Testis (tissue), 2 donors: ENCODE results near the gene FBXO46.

ENCODE experiments used
- POLR2A ChIP-seq: fragments of 450-650 bp; IDR thresholded peaks from one replicate; pipeline ENCODE4 v1.6.1; 2017; ENCODE audit warnings: antibody characterized with exemption, mild to moderate bottlenecking, moderate library complexity
- TF ChIP-seq, protein P1 (sequence below), 3 experiments: fragments of 450-650 bp in 2 of 3; fragments of 200-600 bp in 1 of 3; sonication (generic) in 1 of 3; IDR thresholded peaks; one replicate each; pipeline ENCODE4 v1.5.1; 2016 to 2019; ENCODE audit warnings: antibody characterized with exemption in 3 of 3, mild to moderate bottlenecking in 2 of 3, moderate library complexity in 1 of 3

DNA sequence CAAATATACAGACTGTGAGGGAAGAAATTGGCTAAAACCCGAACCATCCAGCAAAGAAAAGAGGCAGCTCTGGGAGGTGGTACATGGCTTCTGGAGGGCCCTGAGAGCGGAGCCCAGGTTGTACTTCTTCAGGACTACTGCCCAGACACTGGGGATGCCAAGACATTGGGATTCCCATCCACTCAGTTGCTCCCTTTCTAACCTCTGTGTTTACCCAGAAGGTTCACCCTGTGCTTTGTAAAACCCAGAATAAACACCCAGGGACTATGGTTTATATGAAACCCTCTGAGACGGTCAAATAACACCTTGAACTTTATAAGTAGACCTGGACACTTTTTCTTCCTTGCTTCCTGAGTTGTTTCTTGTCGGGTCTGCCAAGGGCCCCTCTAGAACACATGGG, 12.3 kb upstream of the FBXO46 start:
- no peak for TF ChIP-seq POLR2A
- TF ChIP-seq, protein P1, sequence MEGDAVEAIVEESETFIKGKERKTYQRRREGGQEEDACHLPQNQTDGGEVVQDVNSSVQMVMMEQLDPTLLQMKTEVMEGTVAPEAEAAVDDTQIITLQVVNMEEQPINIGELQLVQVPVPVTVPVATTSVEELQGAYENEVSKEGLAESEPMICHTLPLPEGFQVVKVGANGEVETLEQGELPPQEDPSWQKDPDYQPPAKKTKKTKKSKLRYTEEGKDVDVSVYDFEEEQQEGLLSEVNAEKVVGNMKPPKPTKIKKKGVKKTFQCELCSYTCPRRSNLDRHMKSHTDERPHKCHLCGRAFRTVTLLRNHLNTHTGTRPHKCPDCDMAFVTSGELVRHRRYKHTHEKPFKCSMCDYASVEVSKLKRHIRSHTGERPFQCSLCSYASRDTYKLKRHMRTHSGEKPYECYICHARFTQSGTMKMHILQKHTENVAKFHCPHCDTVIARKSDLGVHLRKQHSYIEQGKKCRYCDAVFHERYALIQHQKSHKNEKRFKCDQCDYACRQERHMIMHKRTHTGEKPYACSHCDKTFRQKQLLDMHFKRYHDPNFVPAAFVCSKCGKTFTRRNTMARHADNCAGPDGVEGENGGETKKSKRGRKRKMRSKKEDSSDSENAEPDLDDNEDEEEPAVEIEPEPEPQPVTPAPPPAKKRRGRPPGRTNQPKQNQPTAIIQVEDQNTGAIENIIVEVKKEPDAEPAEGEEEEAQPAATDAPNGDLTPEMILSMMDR (IDR thresholded peaks at IDR 0.05): no peak
